Activated CD4-positive, alpha-beta memory T cell treated with anti-CD3 and anti-CD28 coated beads for 36 hours (primary cell): ENCODE results near the gene IP6K3. TPM values are rescaled to one million over a fixed set of nuclear protein-coding genes. Genes with fewer than 3 reads are reported as not detected.
A peak's percentile ranks its signal among the peaks of the same experiment; 100 is the strongest.

Source experiments
- CTCF ChIA-PET: fragments of 350-600 bp; sonication (Branson Sonifier 250); formaldehyde crosslinking; loops from one replicate; lab custom pipeline; 2021; ENCODE audit warnings: antibody characterized with exemption, inconsistent platforms; lab: Charles Lee
- POLR2A ChIA-PET: fragments of 350-600 bp; sonication (Branson Sonifier 250); formaldehyde crosslinking; loops from one replicate; lab custom pipeline; 2021; ENCODE audit warnings: antibody characterized with exemption; lab: Charles Lee
- DNase-seq: peaks from one replicate; pipeline ENCODE4 v3.0.0-alpha.2; 2020
- H3K27ac Mint-ChIP-seq: one replicate; pipeline ENCODE4 v1.8.0; 2021; ENCODE audit warnings: mixed read lengths
- H3K27me3 Mint-ChIP-seq: one replicate; pipeline ENCODE4 v1.8.0; 2021; ENCODE audit warnings: mixed read lengths
- H3K36me3 Mint-ChIP-seq: one replicate; pipeline ENCODE4 v1.8.0; 2021; ENCODE audit warnings: mixed read lengths
- H3K4me1 Mint-ChIP-seq: one replicate; pipeline ENCODE4 v1.8.0; 2021; ENCODE audit warnings: low read depth, mixed read lengths
- H3K4me3 Mint-ChIP-seq: one replicate; pipeline ENCODE4 v1.8.0; 2021; ENCODE audit warnings: mild to moderate bottlenecking, mixed read lengths
- H3K9me3 Mint-ChIP-seq: one replicate; pipeline ENCODE4 v1.8.0; 2021; ENCODE audit warnings: mixed read lengths
- intact Hi-C: fragments of 100-400 bp; cut with micrococcal nuclease; formaldehyde crosslinking; loops from one replicate; pipeline ENCODE4 v1.15.1; 2023
- total RNA-seq, 2 experiments: library from RNA; stranded (reverse); gene quantifications; one replicate each; pipeline ENCODE4 v1.2.3, GENCODE V29; 2021

IP6K3 gene
- total RNA-seq, 2 experiments from 2014 or later = not detected

DNA sequence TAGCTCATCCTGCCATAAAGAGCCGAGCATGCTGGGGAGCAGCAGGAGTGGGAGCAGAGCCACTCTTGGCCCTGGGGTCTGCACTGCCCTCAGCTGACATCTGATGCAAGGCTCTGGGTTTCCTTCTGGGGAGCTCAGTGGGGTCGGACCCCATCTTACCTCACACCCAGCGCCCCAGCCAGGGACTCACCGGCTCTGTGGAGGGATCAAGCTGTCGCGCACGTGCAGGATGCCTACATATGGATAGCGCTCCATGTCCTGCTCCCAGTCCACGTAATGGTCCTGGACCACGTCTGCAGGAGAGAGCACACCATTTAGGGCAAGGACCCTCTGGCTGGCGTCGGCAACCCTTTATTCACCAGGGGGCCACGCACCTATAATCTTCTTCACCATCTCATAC is 30.1 kb upstream of the IP6K3 start:
- Mint-ChIP-seq H3K27me3 (no peaks in the 10 kb centered on the region), H3K9me3 (no peaks in the 10 kb centered on the region), H3K4me1 (no peaks in the 10 kb centered on the region), H3K27ac (no peak overlapping the region), H3K36me3 (peaks cover 43% of the 10 kb centered on the region), H3K4me3 (no peak overlapping the region)
- intact Hi-C loops = no loop called here
- CTCF ChIA-PET = interaction anchor here (1.1 kb wide), 1 partner anchor 379 kb away, joined by 3 read pairs; no protein-coding TSS in a partner anchor
- no peak for DNase-seq
- POLR2A ChIA-PET = interaction anchor here (0.7 kb wide), 1 partner anchor 11 kb away, joined by 4 read pairs; no protein-coding TSS in a partner anchor

DNA sequence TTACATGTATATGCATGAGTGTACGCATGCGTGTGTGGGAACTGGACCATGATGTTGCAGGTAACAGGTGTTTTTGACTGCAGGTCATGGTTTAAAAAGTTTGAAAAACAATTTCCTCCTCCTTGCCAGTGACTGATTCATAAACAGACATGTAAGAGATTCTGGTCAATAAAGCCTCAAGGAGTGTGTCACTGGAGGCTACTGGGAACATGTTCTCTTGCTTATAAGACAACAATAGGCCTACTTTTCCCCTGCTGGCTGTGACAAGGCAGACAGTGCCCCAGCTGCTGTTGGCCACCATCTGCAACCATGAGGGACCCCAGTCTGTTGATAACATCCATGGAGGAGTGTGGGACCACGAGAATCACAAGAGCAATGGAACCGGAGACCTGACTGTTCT is 29.5 kb upstream of the IP6K3 start:
- Mint-ChIP-seq H3K36me3 (peaks cover 43% of the 10 kb centered on the region), H3K9me3 (no peaks in the 10 kb centered on the region), H3K4me3 (no peak overlapping the region), H3K27ac (no peak overlapping the region), H3K4me1 (no peaks in the 10 kb centered on the region), H3K27me3 (no peaks in the 10 kb centered on the region)
- CTCF ChIA-PET = interaction anchor here (1.1 kb wide), 1 partner anchor 380 kb away, joined by 3 read pairs; no protein-coding TSS in a partner anchor
- DNase-seq = no peak
- POLR2A ChIA-PET = interaction anchor here (0.7 kb wide), 1 partner anchor 12 kb away, joined by 4 read pairs; no protein-coding TSS in a partner anchor
- intact Hi-C loops = no loop called here

DNA sequence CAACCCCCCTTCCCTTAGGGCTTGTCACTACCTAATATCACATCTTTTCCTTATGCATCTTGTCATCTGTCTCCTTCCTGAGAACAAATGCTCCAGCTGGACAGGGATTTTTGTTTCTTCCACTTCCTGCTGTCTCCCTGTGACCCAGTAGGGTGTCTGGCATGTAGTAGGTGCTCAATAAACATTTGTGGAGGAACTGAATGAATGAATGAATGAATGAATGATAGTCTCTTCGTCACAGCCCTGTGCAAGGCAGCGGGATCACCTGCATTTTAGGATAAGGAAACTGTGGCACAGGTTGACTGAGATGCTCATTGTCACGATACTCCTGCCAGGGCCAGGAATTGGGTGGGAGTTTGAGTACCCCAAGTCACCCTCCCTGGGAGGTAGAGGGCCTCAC is 28.1 kb upstream of the IP6K3 start:
- no peaks in the 10 kb centered on the region for H3K27me3 Mint-ChIP-seq
- ChIA-PET POLR2A (no interaction called here), CTCF (no interaction called here)
- H3K4me1 Mint-ChIP-seq = no peaks in the 10 kb centered on the region
- H3K27ac Mint-ChIP-seq = no peak overlapping the region
- no peaks in the 10 kb centered on the region for H3K9me3 Mint-ChIP-seq
- no peak for DNase-seq
- intact Hi-C loops = loop anchor here (5.0 kb wide), 1 partner anchor 378 kb away; no protein-coding TSS in a partner anchor
- no peak overlapping the region for H3K4me3 Mint-ChIP-seq
- H3K36me3 Mint-ChIP-seq = peaks cover 33% of the 10 kb centered on the region

DNA sequence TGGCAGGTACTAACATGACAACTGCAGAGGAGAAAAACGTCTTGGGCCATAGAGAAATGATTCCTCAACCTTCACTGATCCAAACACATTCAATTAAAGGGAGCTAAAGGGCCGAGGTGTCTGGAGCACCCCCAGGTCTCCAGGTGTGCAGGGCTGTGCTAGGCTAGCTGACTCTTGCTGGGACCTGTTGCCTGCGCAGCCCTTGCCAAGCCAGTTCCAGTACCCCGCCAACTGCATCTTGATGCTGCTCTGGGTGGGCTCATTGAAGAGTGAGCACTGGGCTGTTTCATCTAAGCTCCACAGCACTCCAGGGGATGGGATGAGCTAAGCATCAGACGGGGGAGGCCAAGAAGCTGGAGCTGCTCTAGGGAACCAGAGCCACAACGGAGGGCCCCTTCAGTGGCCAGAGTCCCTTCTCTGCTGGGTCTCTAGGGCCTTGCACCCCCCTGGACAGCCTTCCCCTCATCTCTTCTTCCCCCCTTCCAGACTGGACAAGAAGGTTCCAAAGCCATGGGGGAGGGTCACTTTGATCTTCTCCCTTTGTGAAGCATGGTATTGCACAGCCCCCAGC is 26.3 kb upstream of the IP6K3 start:
- DNase-seq = no peak
- H3K4me1 Mint-ChIP-seq = no peaks in the 10 kb centered on the region
- ChIA-PET POLR2A (no interaction called here), CTCF (interaction anchor here (0.6 to 9.0 kb wide), 10 partner anchors 11 to 381 kb away, joined by 3 to 254 read pairs (median 13); partner anchors contain the start of genes LEMD2 and UQCC2)
- H3K9me3 Mint-ChIP-seq = no peaks in the 10 kb centered on the region
- H3K36me3 Mint-ChIP-seq = peaks cover 22% of the 10 kb centered on the region
- intact Hi-C loops = loop anchor here (5.0 kb wide), 1 partner anchor 379 kb away; no protein-coding TSS in a partner anchor
- H3K27me3 Mint-ChIP-seq = no peaks in the 10 kb centered on the region
- no peak overlapping the region for H3K4me3 Mint-ChIP-seq
- no peak overlapping the region for H3K27ac Mint-ChIP-seq

DNA sequence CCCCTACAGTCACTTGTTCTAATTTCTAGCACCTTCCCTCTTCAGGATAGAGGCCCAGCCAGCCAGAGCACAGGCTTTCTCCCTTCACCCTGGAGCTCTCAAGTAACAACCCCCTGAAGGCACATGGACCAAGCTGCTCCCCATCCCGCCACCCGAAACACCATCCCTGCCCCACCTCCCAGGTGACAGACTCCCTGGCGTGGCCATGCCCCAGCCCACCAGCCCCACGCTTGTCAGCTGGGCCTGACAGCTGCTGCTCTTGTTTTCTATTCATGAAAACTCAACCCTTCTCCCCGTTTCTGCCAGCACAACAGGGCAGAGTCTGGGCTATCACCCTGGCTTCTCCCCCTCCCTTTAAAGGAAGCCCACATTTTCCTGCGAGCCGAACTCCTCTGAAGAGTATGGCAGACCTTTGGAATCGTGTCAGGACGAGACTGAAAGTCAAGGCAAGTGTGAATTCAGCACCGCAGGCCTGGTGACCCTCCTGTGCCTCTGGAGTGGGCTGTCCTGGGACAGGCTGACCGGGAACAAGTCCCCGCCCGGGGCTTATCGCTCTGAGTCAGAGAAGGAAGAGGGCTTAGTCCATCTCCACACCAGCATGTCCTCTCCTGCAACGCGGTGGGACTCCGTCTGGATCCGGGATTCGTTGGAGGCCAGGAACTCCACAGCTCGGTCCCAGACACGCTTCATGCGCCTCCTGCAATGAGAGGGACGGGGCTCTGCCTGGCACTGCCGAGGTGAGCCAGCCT is 25.6 kb upstream of the IP6K3 start:
- Mint-ChIP-seq H3K27ac (no peak overlapping the region), H3K27me3 (no peaks in the 10 kb centered on the region), H3K4me3 (no peak overlapping the region), H3K9me3 (no peaks in the 10 kb centered on the region), H3K4me1 (no peaks in the 10 kb centered on the region), H3K36me3 (peaks cover 19% of the 10 kb centered on the region)
- ChIA-PET CTCF (interaction anchor here (0.6 to 9.0 kb wide), 33 partner anchors 8 to 437 kb away, joined by 3 to 254 read pairs (median 5); partner anchors contain the start of genes LEMD2, UQCC2 and ZBTB9), POLR2A (interaction anchor here (1.0 to 1.2 kb wide), 2 partner anchors 16 to 255 kb away, joined by 3 to 5 read pairs; partner anchors contain the start of gene LEMD2)
- no peak for DNase-seq
- intact Hi-C loops = loop anchor here (5.0 kb wide), 1 partner anchor 380 kb away; no protein-coding TSS in a partner anchor

DNA sequence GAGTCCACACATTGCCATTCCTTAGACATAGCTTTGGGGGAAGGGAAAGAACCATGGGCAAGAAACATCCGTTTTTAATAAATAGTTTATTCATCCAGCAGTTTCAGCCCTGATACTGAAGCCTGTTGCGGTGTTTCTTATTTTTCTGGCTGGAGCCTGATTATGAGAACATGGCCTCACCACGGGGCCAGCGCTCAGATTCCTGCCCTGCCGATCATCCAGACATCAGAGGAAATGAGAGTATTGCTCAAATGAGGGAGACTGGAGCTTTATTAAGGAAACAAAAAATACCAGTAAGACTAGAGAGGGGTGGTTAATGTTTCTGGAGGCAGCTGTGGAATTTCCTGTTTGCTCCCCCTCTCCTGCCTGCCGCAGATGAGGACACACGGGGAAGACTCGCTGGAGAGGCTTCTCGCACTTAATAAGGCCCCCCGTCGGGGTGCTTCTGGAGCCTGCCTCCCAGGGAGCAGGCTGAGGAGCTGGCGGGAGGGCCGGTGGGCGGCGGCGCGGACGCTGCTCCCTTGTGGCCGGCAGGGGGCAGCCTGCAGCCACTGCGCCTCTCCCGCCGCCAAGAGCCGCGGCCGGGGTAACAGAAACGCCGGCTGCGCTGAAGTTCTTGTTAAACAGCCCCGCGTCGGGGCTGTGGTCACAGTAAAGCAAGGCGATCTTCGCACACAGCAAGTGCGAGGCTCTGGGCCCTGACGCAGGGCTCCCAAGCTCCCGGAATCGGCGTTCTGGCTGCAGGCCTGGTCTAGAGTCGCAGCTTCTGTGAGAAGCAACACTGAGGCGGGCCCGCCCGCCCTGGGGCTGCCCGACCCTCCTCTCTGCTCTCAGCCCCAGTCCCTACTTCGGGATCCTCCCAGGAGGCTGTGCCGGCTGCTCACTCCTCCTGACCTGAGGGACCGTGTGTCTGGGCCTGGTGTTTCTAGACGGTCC is 24.7 kb upstream of the IP6K3 start:
- Mint-ChIP-seq H3K9me3 (no peaks in the 10 kb centered on the region), H3K4me3 (no peak overlapping the region), H3K36me3 (peaks cover 16% of the 10 kb centered on the region), H3K4me1 (no peaks in the 10 kb centered on the region), H3K27me3 (no peaks in the 10 kb centered on the region), H3K27ac (no peak overlapping the region)
- intact Hi-C loops = loop anchor here (5.0 kb wide), 1 partner anchor 381 kb away; no protein-coding TSS in a partner anchor
- DNase-seq = peak; percentile 70
- CTCF ChIA-PET = interaction anchor here (0.6 to 9.0 kb wide), 56 partner anchors 8 to 452 kb away, joined by 3 to 254 read pairs (median 4); partner anchors contain the start of genes LEMD2, UQCC2 and ZBTB9
- POLR2A ChIA-PET = interaction anchor here (0.6 to 1.7 kb wide), 4 partner anchors 17 to 256 kb away, joined by 3 to 5 read pairs (median 4); partner anchors contain the start of genes LEMD2 and UQCC2

DNA sequence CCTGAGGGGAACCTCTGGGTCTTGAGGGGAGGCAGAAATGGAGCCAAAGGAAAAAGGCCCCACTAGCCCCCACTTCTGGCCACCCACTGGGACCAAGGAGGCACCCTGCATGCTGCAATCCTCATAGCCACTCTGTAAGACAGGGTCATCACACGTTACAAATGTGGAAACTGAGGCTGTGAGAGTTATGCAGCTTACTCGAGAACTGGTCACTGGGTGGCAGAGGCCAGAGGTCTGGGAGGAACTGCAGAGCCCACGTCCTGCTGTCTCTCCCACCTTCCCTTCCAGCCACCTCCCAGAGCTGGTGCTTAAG is 24.1 kb upstream of the IP6K3 start:
- Mint-ChIP-seq H3K27me3 (no peaks in the 10 kb centered on the region), H3K9me3 (no peaks in the 10 kb centered on the region), H3K4me3 (no peak overlapping the region), H3K36me3 (peaks cover 10% of the 10 kb centered on the region), H3K4me1 (no peaks in the 10 kb centered on the region), H3K27ac (no peak overlapping the region)
- intact Hi-C loops = loop anchor here (5.0 kb wide), 1 partner anchor 382 kb away; no protein-coding TSS in a partner anchor
- CTCF ChIA-PET = interaction anchor here (0.6 to 9.0 kb wide), 49 partner anchors 9 to 452 kb away, joined by 3 to 254 read pairs (median 4); partner anchors contain the start of genes LEMD2, UQCC2 and ZBTB9
- DNase-seq = no peak
- POLR2A ChIA-PET = interaction anchor here (0.6 to 1.7 kb wide), 3 partner anchors 17 to 203 kb away, joined by 4 to 5 read pairs (median 5); partner anchors contain the start of genes LEMD2 and UQCC2

DNA sequence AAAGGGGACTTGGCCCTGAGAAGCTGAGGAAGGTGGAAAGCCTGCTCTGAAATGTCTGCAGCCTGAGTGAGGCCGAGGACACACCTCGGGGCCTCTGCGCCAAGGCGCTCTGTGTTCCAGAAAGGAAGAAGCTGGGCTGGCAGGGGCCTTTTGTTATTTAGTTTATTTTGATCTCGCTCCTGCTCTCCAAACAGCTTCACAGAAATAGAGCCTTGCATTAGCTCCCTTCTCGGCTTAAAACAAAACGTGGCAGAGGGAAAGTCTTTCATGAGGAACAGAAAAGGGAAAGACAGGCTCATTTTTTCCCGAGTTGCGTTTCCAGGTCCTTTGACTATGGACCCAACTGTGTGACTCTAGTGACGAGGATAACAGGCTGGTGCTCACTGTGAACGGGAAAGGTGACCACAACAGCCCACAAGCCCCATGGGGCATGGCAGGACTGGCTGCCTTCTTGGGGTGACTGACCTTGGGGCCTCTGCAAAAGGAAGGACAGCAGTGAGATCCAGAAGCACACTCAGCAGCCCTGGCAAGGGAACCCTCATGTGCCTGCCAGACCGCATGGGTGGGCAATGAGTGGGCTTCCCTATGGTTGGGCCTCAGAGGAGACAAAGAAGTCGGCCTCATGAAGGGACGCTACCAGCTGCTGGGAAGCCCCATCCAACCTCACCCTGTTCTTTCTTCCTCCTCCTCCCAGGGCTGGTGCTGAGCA is 23.6 kb upstream of the IP6K3 start:
- Mint-ChIP-seq H3K4me1 (no peaks in the 10 kb centered on the region), H3K27me3 (no peaks in the 10 kb centered on the region), H3K4me3 (no peak overlapping the region), H3K9me3 (no peaks in the 10 kb centered on the region), H3K36me3 (peaks cover 7% of the 10 kb centered on the region), H3K27ac (no peak overlapping the region)
- intact Hi-C loops = loop anchor here (5.0 kb wide), 1 partner anchor 382 kb away; no protein-coding TSS in a partner anchor
- DNase-seq = no peak
- CTCF ChIA-PET = interaction anchor here (0.6 to 9.0 kb wide), 27 partner anchors 8 to 391 kb away, joined by 3 to 254 read pairs (median 4); partner anchors contain the start of genes LEMD2, UQCC2 and ZBTB9
- POLR2A ChIA-PET = interaction anchor here (1.5 to 1.7 kb wide), 2 partner anchors 59 to 257 kb away, joined by 5 to 7 read pairs; partner anchors contain the start of gene UQCC2

DNA sequence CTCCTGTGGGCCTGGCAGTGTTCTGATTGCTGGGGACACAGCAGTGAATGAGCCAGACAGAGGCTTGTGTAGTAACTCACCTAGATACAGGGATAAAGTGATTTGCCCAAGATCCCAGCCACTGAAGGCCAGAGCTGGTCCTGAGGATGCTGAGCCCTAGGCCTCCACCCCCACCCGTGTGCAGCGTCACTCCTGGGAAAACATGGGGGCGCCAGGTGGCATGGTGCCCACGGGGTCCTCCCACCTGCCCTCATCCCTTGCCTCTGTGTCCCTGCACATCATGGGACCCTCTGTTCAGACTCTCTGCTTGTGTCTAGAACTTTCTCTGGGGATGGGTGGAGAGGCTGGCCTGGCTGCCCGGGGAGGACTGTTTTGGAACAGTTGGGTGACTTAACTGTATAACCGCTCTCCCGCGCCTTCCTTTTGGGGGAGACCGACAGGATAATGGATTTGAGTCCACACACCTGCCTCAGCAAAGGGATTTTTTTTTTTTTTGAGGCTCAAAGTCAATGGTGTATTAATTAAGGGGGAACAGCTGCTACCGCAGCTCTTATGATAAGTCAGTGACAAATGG is 22.6 kb upstream of the IP6K3 start:
- intact Hi-C loops = no loop called here
- H3K36me3 Mint-ChIP-seq = no peaks in the 10 kb centered on the region
- H3K9me3 Mint-ChIP-seq = no peaks in the 10 kb centered on the region
- POLR2A ChIA-PET = interaction anchor here (1.5 kb wide), 1 partner anchor 258 kb away, joined by 7 read pairs; no protein-coding TSS in a partner anchor
- no peak overlapping the region for H3K27ac Mint-ChIP-seq
- peaks cover 2% of the 10 kb centered on the region for H3K27me3 Mint-ChIP-seq
- H3K4me3 Mint-ChIP-seq = no peak overlapping the region
- DNase-seq = no peak
- CTCF ChIA-PET = interaction anchor here (1.0 to 9.0 kb wide), 10 partner anchors 8 to 385 kb away, joined by 3 to 254 read pairs (median 4); partner anchors contain the start of gene UQCC2
- no peaks in the 10 kb centered on the region for H3K4me1 Mint-ChIP-seq

DNA sequence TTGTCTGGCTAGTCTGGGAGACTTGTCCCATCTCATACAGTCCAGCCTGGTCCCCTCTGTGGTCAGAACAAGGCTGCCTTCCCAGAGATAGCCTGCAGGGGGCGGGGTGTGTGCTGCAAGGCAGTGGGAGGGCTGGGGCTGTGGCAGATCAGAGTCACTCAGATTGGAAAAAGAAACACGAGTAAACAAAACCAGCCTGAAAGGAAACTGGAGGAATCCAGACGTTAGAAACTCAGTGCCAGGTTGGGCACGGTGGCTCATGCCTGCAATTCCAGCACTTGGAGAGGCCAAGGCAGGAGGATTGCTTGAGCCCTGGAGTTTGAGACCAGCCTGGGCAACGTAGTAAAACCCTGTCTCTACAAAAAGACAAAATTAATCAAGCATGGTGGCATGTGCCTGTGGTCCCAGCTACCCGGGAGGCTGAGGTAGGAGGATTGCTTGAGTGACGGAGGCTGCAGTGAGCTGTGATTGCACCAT is 22.0 kb upstream of the IP6K3 start:
- CTCF ChIA-PET = interaction anchor here (0.8 to 9.0 kb wide), 11 partner anchors 8 to 385 kb away, joined by 3 to 254 read pairs (median 4); partner anchors contain the start of gene UQCC2
- no peaks in the 10 kb centered on the region for H3K36me3 Mint-ChIP-seq
- peak; percentile 85 for DNase-seq
- H3K27ac Mint-ChIP-seq = no peak overlapping the region
- no peak overlapping the region for H3K4me3 Mint-ChIP-seq
- no peaks in the 10 kb centered on the region for H3K4me1 Mint-ChIP-seq
- intact Hi-C loops = loop anchor here (1.0 kb wide), 1 partner anchor 259 kb away; no protein-coding TSS in a partner anchor
- peaks cover 2% of the 10 kb centered on the region for H3K27me3 Mint-ChIP-seq
- POLR2A ChIA-PET = no interaction called here
- H3K9me3 Mint-ChIP-seq = no peaks in the 10 kb centered on the region
